Activated naive CD4-positive, alpha-beta T cell treated with anti-CD3 and anti-CD28 coated beads, Interleukin-2, amount 50 U/mL, for 72 hours (primary cell): ENCODE measurements around the gene FBXO27. TPM values are rescaled to one million over a fixed set of nuclear protein-coding genes. Genes with fewer than 3 reads are reported as not detected.
"Not testable (repeated sequence)": the region's sequence is repeated elsewhere in the genome, so short reads cannot be mapped to it uniquely, and the experiment has no call there.

Experiments
- ATAC-seq, 2 donors: fragments of 150-1000 bp; cut with Tn5 transposase; 2 replicates each; pipeline ENCODE4 v1.10.0; 2021; ENCODE audit warnings: mild to moderate bottlenecking in 2 of 2, moderate library complexity in 2 of 2
- DNase-seq, 2 donors: peaks; one replicate each; pipeline ENCODE4 v3.0.0; 2021 to 2022; ENCODE audit warnings: low spot score in 2 of 2
- H3K27ac Mint-ChIP-seq, 2 donors: one replicate each; pipeline ENCODE4 v1.8.0; 2022; ENCODE audit warnings: mild to moderate bottlenecking in 2 of 2, mixed read lengths in 2 of 2
- H3K36me3 Mint-ChIP-seq, 2 donors: one replicate each; pipeline ENCODE4 v1.8.0; 2022; ENCODE audit warnings: mixed read lengths in 2 of 2
- H3K9me3 Mint-ChIP-seq, 2 donors: one replicate each; pipeline ENCODE4 v1.8.0; 2022; ENCODE audit warnings: mixed read lengths in 2 of 2
- total RNA-seq, 2 donors: library from RNA; stranded (reverse); gene quantifications; one replicate each; pipeline ENCODE4 v1.2.3, GENCODE V29; 2022

The FBXO27 gene
- total RNA-seq, 2 donors from 2014 or later = 0.35 TPM; not detected in 1

- no peaks in the 10 kb centered on the region for H3K9me3 Mint-ChIP-seq
- DNase-seq (no peak), ATAC-seq (no peak)
- no peaks in the 10 kb centered on the region for H3K36me3 Mint-ChIP-seq
- no peak overlapping the region for H3K27ac Mint-ChIP-seq
These were observed 25.3 kb downstream of the FBXO27 start for GRCh38 chr19:39007096-39007495.

- no peaks in the 10 kb centered on the region for H3K36me3 Mint-ChIP-seq
- H3K27ac Mint-ChIP-seq = no peak overlapping the region
- H3K9me3 Mint-ChIP-seq = no peaks in the 10 kb centered on the region
- no peak for ATAC-seq
- no peak for DNase-seq
These were observed 27.9 kb downstream of the FBXO27 start for GRCh38 chr19:39004403-39004802.

- DNase-seq = no peak
- H3K36me3 Mint-ChIP-seq = no peaks in the 10 kb centered on the region
- no peak for ATAC-seq
- H3K27ac Mint-ChIP-seq = no peak overlapping the region
- no peaks in the 10 kb centered on the region for H3K9me3 Mint-ChIP-seq
These were observed 28.6 kb downstream of the FBXO27 start for GRCh38 chr19:39003796-39004195.

GRCh38 chr19:39003188-39003587 is 29.2 kb downstream of the FBXO27 start:
- ATAC-seq = no peak

GRCh38 chr19:39001041-39001440 is 31.3 kb downstream of the FBXO27 start:
- DNase-seq (no peak), ATAC-seq (no peak)
- Mint-ChIP-seq H3K27ac (no peak overlapping the region), H3K9me3 (no peaks in the 10 kb centered on the region), H3K36me3 (no peaks in the 10 kb centered on the region)

More at GRCh38 chr19:39003188-39003587, 29.2 kb downstream of the FBXO27 start:
- no peaks in the 10 kb centered on the region for H3K9me3 Mint-ChIP-seq
- no peak for DNase-seq
- no peak overlapping the region for H3K27ac Mint-ChIP-seq
- no peaks in the 10 kb centered on the region for H3K36me3 Mint-ChIP-seq

GRCh38 chr19:38997576-38997975 is 34.8 kb downstream of the FBXO27 start:
- not testable (repeated sequence) for H3K36me3 Mint-ChIP-seq, DNase-seq, ATAC-seq, H3K9me3 Mint-ChIP-seq, H3K27ac Mint-ChIP-seq

DNA sequence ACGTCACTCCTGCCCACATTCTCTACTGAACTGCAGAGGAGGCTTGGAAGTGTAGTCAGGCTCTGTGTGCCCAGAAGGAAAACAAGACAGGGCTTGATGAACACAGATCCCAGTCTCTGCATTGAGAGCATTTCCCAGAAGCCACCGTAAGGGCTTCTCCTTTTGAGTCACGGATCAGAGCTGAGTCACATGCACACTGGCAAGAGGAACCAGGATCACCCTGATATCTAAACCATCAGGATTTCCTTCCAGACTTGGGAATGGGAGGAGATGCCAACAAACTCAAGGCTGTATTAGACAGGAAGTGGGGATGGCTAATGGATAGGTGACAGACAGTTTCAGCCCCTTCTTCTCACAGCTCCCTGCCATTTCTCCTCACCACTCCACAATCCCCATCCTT is 39.1 kb downstream of the FBXO27 start:
- ATAC-seq (no peak), DNase-seq (no peak)
- Mint-ChIP-seq H3K27ac (no peak overlapping the region), H3K9me3 (no peaks in the 10 kb centered on the region), H3K36me3 (no peaks in the 10 kb centered on the region)

DNA sequence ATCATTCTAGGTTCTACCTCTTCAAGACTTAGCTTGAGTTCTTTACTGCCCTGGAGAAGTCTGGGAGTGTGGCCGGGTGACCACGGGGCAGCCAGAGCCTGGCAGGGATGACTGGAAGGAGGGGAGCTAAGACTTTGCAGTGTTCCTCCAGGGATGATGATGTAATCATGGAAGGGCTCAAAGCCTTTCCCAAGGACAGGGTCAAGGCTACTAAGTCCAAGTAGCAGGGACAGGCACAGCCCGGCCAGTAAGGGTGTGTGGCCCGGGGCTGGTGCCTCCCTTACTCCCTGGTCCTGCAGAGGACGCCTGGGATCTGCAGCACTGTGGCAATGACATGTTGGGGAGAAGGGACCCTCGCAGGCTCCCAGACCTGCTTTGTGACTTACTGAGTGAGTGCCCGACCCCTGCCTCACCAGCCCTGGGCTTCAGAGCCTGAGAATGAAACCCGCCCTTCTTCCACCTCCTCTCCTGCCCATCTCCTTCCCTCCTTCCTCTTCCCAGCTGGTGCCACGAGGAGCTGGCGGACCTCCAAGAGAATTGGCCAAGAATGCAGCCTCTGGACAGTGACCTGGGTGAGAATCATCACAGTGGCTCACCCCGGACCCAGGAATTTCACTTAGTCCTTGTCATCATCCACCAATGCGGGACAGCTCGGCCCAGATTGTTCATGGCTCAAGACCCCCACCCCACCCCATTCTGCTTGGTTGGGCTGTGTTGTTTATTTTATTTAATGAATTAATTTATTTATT is 41.2 kb downstream of the FBXO27 start:
- H3K27ac Mint-ChIP-seq = no peak overlapping the region
- DNase-seq (no peak), ATAC-seq (no peak)
- H3K9me3 Mint-ChIP-seq = no peaks in the 10 kb centered on the region
- H3K36me3 Mint-ChIP-seq = no peaks in the 10 kb centered on the region

- ATAC-seq, H3K27ac Mint-ChIP-seq, H3K9me3 Mint-ChIP-seq, DNase-seq, H3K36me3 Mint-ChIP-seq: not testable (repeated sequence)
These were observed 42.7 kb downstream of the FBXO27 start for GRCh38 chr19:38989614-38990013.

GRCh38 chr19:38989066-38989605 is 43.2 kb downstream of the FBXO27 start:
- ATAC-seq = no peak
- Mint-ChIP-seq H3K27ac (no peak overlapping the region), H3K9me3 (no peaks in the 10 kb centered on the region), H3K36me3 (no peaks in the 10 kb centered on the region)
- DNase-seq = no peak

- H3K9me3 Mint-ChIP-seq, ATAC-seq, H3K36me3 Mint-ChIP-seq, DNase-seq, H3K27ac Mint-ChIP-seq: not testable (repeated sequence)
These were observed 43.7 kb downstream of the FBXO27 start for GRCh38 chr19:38988627-38989026.

DNA sequence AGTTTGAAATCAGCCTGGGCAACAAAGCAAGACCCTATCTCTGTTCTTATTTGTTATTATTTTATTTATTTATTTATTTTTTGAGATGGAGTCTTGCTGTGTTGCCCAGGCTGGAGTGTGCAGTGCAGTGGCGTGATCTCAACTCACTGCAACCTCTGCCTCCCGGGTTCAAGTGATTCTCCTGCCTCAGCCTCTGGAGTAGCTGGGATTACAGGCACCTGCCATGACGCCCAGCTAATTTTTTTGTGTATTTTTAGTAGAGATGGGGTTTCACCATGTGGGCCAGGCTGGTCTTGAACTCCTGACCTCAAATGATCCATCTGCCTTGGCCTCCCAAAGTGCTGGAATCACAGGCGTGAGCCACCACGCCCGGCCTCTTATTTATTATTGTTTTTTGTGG is 44.6 kb downstream of the FBXO27 start:
- not testable (repeated sequence) for H3K36me3 Mint-ChIP-seq, DNase-seq, H3K9me3 Mint-ChIP-seq, ATAC-seq, H3K27ac Mint-ChIP-seq

DNA sequence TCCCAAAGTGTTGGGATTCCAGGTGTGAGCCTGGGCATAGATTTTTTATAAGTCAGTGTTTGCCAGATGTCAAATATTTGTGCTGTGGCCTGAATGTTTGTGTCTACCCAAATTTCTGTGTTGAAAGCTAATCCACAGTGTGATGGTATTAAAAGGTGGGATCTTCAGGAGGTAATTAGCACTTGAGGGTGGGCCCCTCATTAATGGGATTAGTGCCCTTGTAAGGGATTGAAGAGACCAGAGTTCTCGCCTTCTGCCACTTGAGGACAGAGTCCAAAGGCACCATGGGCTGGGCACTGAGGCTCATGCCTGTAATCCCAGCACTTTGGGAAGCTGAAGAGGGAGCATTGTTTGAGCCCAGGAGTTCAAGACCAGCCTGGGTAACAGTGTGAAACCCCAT is 47.1 kb downstream of the FBXO27 start:
- ATAC-seq = no peak
- Mint-ChIP-seq H3K36me3 (peaks cover 0 to 6% of the 10 kb centered on the region in 2 donors), H3K9me3 (no peaks in the 10 kb centered on the region), H3K27ac (no peak overlapping the region)
- DNase-seq = no peak

GRCh38 chr19:38980583-38981374 is 51.6 kb downstream of the FBXO27 start:
- no peaks in the 10 kb centered on the region for H3K9me3 Mint-ChIP-seq
- ATAC-seq (no peak), DNase-seq (no peak)
- H3K36me3 Mint-ChIP-seq = peaks cover 4 to 8% of the 10 kb centered on the region in 2 donors
- H3K27ac Mint-ChIP-seq = no peak overlapping the region

GRCh38 chr19:38979812-38980211 is 52.5 kb downstream of the FBXO27 start:
- Mint-ChIP-seq H3K27ac (no peak overlapping the region), H3K36me3 (peaks cover 8 to 11% of the 10 kb centered on the region in 2 donors), H3K9me3 (no peaks in the 10 kb centered on the region)
- ATAC-seq (no peak), DNase-seq (no peak)

DNA sequence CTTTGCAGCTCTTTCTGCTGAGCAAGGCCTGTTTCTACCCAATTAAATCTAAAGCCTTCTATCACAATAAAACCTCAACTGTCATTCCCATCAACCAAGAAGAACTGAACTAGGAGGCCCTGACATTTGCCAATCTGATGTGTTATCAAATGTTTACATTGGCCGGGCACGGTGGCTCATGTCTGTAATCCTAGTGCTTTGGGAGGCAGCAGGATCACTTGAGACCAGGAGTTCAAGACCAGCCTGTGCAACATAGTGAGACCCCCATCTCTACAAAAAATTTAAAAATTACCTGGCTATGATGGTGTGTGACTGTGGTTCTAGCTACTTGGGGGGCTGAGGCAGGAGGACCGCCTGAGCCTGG is 54.0 kb downstream of the FBXO27 start:
- H3K9me3 Mint-ChIP-seq = no peaks in the 10 kb centered on the region
- H3K36me3 Mint-ChIP-seq = peaks cover 12% of the 10 kb centered on the region in 2 donors
- ATAC-seq (no peak), DNase-seq (no peak)
- peak overlapping the region; percentile 12 to 30 for H3K27ac Mint-ChIP-seq
